AG04449 (cell line): Measurements from ENCODE around the gene FAM32A.

ENCODE experiments used
- CTCF ChIA-PET: fragments of 350-600 bp; formaldehyde crosslinking; extraction: SDS; loops from one replicate; lab custom pipeline; 2021; ENCODE audit warnings: antibody characterized with exemption; lab: Yijun Ruan, JAX
- POLR2A ChIA-PET: fragments of 400-600, 350-600 bp; formaldehyde crosslinking; extraction: SDS; loops from one replicate; lab custom pipeline; 2020; ENCODE audit warnings: antibody characterized with exemption, inconsistent platforms; lab: Yijun Ruan, JAX
- DNase-seq: peaks from one replicate; pipeline ENCODE4 v3.0.0-alpha.2; 2010; ENCODE audit warnings: low read depth, low spot score
- H3K4me3 ChIP-seq: 2 replicates; pipeline ENCODE4 v1.5.1; 2011; ENCODE audit warnings: low read depth, mild to moderate bottlenecking, control low read depth, low read length
- CTCF ChIP-seq: IDR thresholded peaks from one replicate; pipeline ENCODE4 v1.5.1; 2011; ENCODE audit warnings: mild to moderate bottlenecking, moderate library complexity, low read length, control low read depth, inconsistent platforms; ENCODE audit not compliant: insufficient read depth; ENCODE audit errors: missing control alignments

The FAM32A gene

GRCh38 chr19:16197188-16197621, 12.0 kb downstream of the FAM32A start:
- H3K4me3 ChIP-seq: peak overlapping the region; percentile 97
- CTCF ChIA-PET: interaction anchor here (1.0 to 5.6 kb wide), 5 partner anchors 12 to 189 kb away, joined by 3 to 27 read pairs (median 5); partner anchors contain the start of gene FAM32A
- no peak for TF ChIP-seq CTCF
- POLR2A ChIA-PET: interaction anchor here (1.1 to 1.5 kb wide), 4 partner anchors 12 to 127 kb away, joined by 3 to 4 read pairs (median 4); partner anchors contain the start of genes FAM32A, KLF2 and RAB8A
- DNase-seq: peak; percentile 79

GRCh38 chr19:16197622-16198369, 12.6 kb downstream of the FAM32A start, which contains the start of gene AP1M1:
Gene AP1M1 (plus strand): TSS chr19:16197911. CDS start chr19:16198027, 116 bp downstream.
- ChIA-PET CTCF (interaction anchor here (1.0 to 5.6 kb wide), 4 partner anchors 12 to 189 kb away, joined by 3 to 27 read pairs (median 8); partner anchors contain the start of gene FAM32A), POLR2A (interaction anchor here (1.1 to 1.5 kb wide), 4 partner anchors 12 to 127 kb away, joined by 3 to 4 read pairs (median 4); partner anchors contain the start of genes FAM32A, KLF2 and RAB8A)
- DNase-seq: peak; percentile 75
- peak within 1 kb of the TSS; percentile 97 for H3K4me3 ChIP-seq
- no peak for TF ChIP-seq CTCF

GRCh38 chr19:16198370-16198651, 13.1 kb downstream of the FAM32A start:
- CTCF ChIA-PET: interaction anchor here (1.3 to 5.6 kb wide), 3 partner anchors 13 to 188 kb away, joined by 5 to 27 read pairs (median 11); partner anchors contain the start of gene FAM32A
- no peak for DNase-seq
- H3K4me3 ChIP-seq: peak overlapping the region; percentile 97
- TF ChIP-seq CTCF: no peak
- POLR2A ChIA-PET: interaction anchor here (1.1 to 1.5 kb wide), 3 partner anchors 13 to 126 kb away, joined by 3 to 4 read pairs (median 4); partner anchors contain the start of genes FAM32A, KLF2 and RAB8A

GRCh38 chr19:16199275-16199932, 14.2 kb downstream of the FAM32A start:
- peak overlapping the region; percentile 97 for H3K4me3 ChIP-seq
- ChIA-PET CTCF (interaction anchor here (1.0 to 5.6 kb wide), 2 partner anchors 14 to 184 kb away, joined by 3 to 27 read pairs; partner anchors contain the start of gene FAM32A), POLR2A (no interaction called here)
- no peak for DNase-seq
- no peak for TF ChIP-seq CTCF

- CTCF ChIA-PET: interaction anchor here (1.0 kb wide), 1 partner anchor 183 kb away, joined by 3 read pairs; no protein-coding TSS in a partner anchor
- POLR2A ChIA-PET: no interaction called here
- DNase-seq: no peak
- no peak for TF ChIP-seq CTCF
- no peak overlapping the region for H3K4me3 ChIP-seq
These were observed 15.1 kb downstream of the FAM32A start for GRCh38 chr19:16200038-16201010.
